Peyer's patch (tissue), 4 donors: ENCODE data around the gene CHST5.

Source experiments
- CTCF ChIP-seq, 6 experiments: fragments of 450-650 bp in 4 of 6; fragments of 200-600 bp in 2 of 6; sonication (generic) in 1 of 6; IDR thresholded peaks; one replicate each; pipeline ENCODE4 v1.5.1; 2017 to 2019; ENCODE audit warnings: antibody characterized with exemption in 6 of 6, mild to moderate bottlenecking in 3 of 6, moderate library complexity in 1 of 6
- POLR2A ChIP-seq, 2 donors: fragments of 450-650 bp; IDR thresholded peaks; one replicate each; pipeline ENCODE4 v1.5.1; 2017; ENCODE audit warnings: antibody characterized with exemption in 2 of 2, mild to moderate bottlenecking in 2 of 2, moderate library complexity in 2 of 2

DNA sequence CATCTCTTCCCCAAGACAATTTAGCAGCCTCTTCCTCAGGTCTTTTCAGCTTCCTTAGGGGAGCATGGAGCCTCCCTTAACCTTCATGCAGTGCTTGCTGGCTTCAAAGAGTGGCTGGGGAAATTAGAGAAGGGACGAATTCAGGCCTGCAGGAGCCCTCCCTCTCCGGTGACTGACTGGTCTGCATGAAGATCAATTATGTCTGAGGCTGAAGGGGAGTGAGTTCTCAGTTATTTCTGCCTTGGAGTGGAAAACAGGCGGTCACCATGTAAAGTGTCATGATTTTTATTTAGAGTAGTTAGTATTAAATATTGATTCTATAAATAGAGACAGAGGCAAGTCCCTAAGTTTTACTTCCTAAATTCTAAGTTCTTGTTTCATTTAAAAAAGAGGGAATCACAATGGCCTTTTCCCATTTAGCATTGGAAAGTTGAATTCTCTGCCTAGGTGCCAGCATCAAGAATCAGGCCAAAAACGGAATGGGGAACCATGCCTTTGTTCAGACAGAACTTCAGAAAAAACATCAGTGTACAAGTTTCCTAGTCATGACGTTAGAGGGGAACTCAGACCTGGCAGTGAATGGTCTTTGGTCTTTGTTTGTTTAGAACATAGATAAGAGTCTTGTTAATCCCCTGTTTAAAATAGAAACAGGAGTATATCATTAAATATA lies 34.6 kb upstream of the CHST5 start:
- no peak for TF ChIP-seq CTCF (IDR thresholded peaks at IDR 0.05)
- no peak for TF ChIP-seq POLR2A (IDR thresholded peaks at IDR 0.05)
